ENCODE results near the gene HNMT. TPM values are rescaled to one million over a fixed set of nuclear protein-coding genes. Genes with fewer than 3 reads are reported as not detected.

The HNMT gene
- total and polyA plus RNA-seq, 2 of the 8 experiments (the other 6 are each of a cell fraction or from before 2014, with no cell fraction given) = 1.6 to 3.6 TPM

GRCh38 chr2:138035608-138036217 is 71.4 kb downstream of the HNMT start:
- no peak overlapping the region for H3K23ac ChIP-seq (ENCODE audit: insufficient read length)
- H2BK120ac ChIP-seq (replicated peaks; ENCODE audit: low read depth, low read length) = no peak overlapping the region
- FAIRE-seq (no peak), DNase-seq (ENCODE audit: low read depth in 1 of 2, low spot score in 2 of 2) (no peak)
- ChIA-PET CTCF (ENCODE audit: partially characterized antibody) (interaction anchor here (1.1 kb wide), 1 partner anchor 450 kb away, joined by 3 read pairs; no protein-coding TSS in a partner anchor), POLR2A (ENCODE audit: partially characterized antibody) (no interaction called here)
- no peak overlapping the region for H3K56ac ChIP-seq (replicated peaks; ENCODE audit: insufficient read length, low read depth, low read length)
- no peak overlapping the region for H4K5ac ChIP-seq (ENCODE audit: insufficient read length, low read depth, low read length)
- no peak overlapping the region for H3K4ac ChIP-seq (replicated peaks; ENCODE audit: insufficient read length, low read depth, low read length)
- no peak overlapping the region for H2AK5ac ChIP-seq (ENCODE audit: low read depth, low read length)
- H2BK20ac ChIP-seq (ENCODE audit: low read length) = no peak overlapping the region
- no peak overlapping the region for H3K14ac ChIP-seq (ENCODE audit: insufficient read length)
- H3K4me2 ChIP-seq (ENCODE audit: insufficient read depth in 1 of 2, low read depth in 2 of 2, low read length in 2 of 2) = no peak overlapping the region
- 90% methylated on average over 4 of the region's 4 CpGs; no CpG with 5 or more reads in 1 of the 2 experiments for WGBS, 2 experiments (ENCODE audit: extremely low coverage in 1 of 2, insufficient coverage in 1 of 2, insufficient read length in 1 of 2, insufficient replicate concordance in 2 of 2, low coverage in 1 of 2, low lambda C conversion rate in 2 of 2, missing lambda C conversion rate in 1 of 2)
- no peaks in the 10 kb centered on the region for H3K9me3 ChIP-seq (ENCODE audit: insufficient read depth in 2 of 2, low read depth in 1 of 2, low read length in 1 of 2)
- H3K23me2 ChIP-seq (ENCODE audit: low read depth, low read length) = no peaks in the 10 kb centered on the region
- H4K91ac ChIP-seq (replicated peaks; ENCODE audit: insufficient read length, low read length) = no peak overlapping the region
- no peak overlapping the region for H2AFZ ChIP-seq (ENCODE audit: low read length)
- H3K4me1 ChIP-seq (replicated peaks in 1 of 4; ENCODE audit: control insufficient read depth in 3 of 4, insufficient read depth in 4 of 4, low read length in 3 of 4) = no peaks in the 10 kb centered on the region
- H3K27me3 ChIP-seq (replicated peaks in 1 of 4; ENCODE audit: control insufficient read depth in 3 of 4, extremely low read depth in 1 of 4, insufficient read depth in 3 of 4, low read length in 3 of 4) = no peaks in the 10 kb centered on the region
- no peak overlapping the region for H3K4me3 ChIP-seq (ENCODE audit: extremely low read depth in 1 of 4, insufficient read depth in 2 of 4, low read depth in 3 of 4, low read length in 4 of 4)
- no peak overlapping the region for H3K18ac ChIP-seq (ENCODE audit: extremely low read depth, low read length)
- H4K8ac ChIP-seq (ENCODE audit: extremely low read depth, insufficient read depth, low read length) = no peak overlapping the region
- no peak overlapping the region for H3K27ac ChIP-seq (ENCODE audit: low read depth, low read length)
- H3K9ac ChIP-seq (replicated peaks in 1 of 4; ENCODE audit: extremely low read depth in 1 of 4, low read depth in 3 of 4, low read length in 3 of 4) = no peak overlapping the region
- H2BK12ac ChIP-seq (ENCODE audit: low read depth, low read length) = no peak overlapping the region
- no peaks in the 10 kb centered on the region for H3K79me2 ChIP-seq (ENCODE audit: control insufficient read depth in 1 of 2, insufficient read depth in 2 of 2, low read length in 2 of 2)
- peaks cover 0 to 2% of the 10 kb centered on the region in 2 experiments for H4K20me1 ChIP-seq (replicated peaks in 1 of 2; ENCODE audit: control insufficient read depth in 1 of 2, insufficient read depth in 2 of 2, low read length in 2 of 2)
- H3K79me1 ChIP-seq (ENCODE audit: low read depth, low read length) = no peaks in the 10 kb centered on the region
- no peak overlapping the region for H2BK5ac ChIP-seq (ENCODE audit: low read depth, low read length)
- no peak overlapping the region for H2BK15ac ChIP-seq (ENCODE audit: low read length)
- H3K36me3 ChIP-seq (ENCODE audit: control insufficient read depth in 2 of 4, insufficient read depth in 4 of 4, low read length in 3 of 4) = no peaks in the 10 kb centered on the region
- no peak for TF ChIP-seq RFX5 (IDR thresholded peaks at IDR 0.05; ENCODE audit: borderline replicate concordance, low read depth, low read length)
- TF ChIP-seq CTBP2 (IDR thresholded peaks at IDR 0.05; ENCODE audit: borderline replicate concordance, insufficient read depth, insufficient read length, low read length) = no peak
- no peak for TF ChIP-seq TBP (IDR thresholded peaks at IDR 0.05; ENCODE audit: low read depth, low read length)
- no peak for TF ChIP-seq CTCF (IDR thresholded peaks at IDR 0.05; ENCODE audit: control extremely low read depth in 1 of 3, insufficient read depth in 1 of 3, low read depth in 1 of 3, low read length in 3 of 3)
- TF ChIP-seq PHF8 (conservative IDR thresholded peaks at IDR 0.05; ENCODE audit: low read depth, low read length) = no peak
- TF ChIP-seq JUN (IDR thresholded peaks at IDR 0.05; ENCODE audit: low read depth, low read length) = no peak
- no peak for TF ChIP-seq CREB1 (IDR thresholded peaks at IDR 0.05)
- TF ChIP-seq RAD21 (IDR thresholded peaks at IDR 0.05 in 1 of 2, conservative IDR thresholded peaks at IDR 0.05 in 1 of 2; ENCODE audit: low read depth in 2 of 2, low read length in 2 of 2) = no peak
- no peak for TF ChIP-seq RNF2 (IDR thresholded peaks at IDR 0.05; ENCODE audit: borderline replicate concordance, low read depth, low read length, missing control alignments, poor library complexity, severe bottlenecking)
